Fibroblast of mammary gland (primary cell): Measurements from ENCODE around the gene ARHGAP6.

Experiments
- DNase-seq: peaks from one replicate; pipeline ENCODE4 v3.0.0-alpha.2; 2010; ENCODE audit warnings: low read depth
- H3K4me3 ChIP-seq: 2 replicates; pipeline ENCODE4 v1.5.1; 2011; ENCODE audit warnings: low read depth, mild to moderate bottlenecking, low read length, moderate library complexity; ENCODE audit not compliant: control insufficient read depth
- TF ChIP-seq, protein P1 (sequence below): conservative IDR thresholded peaks from 2 replicates; pipeline ENCODE4 v1.5.1; 2011; ENCODE audit warnings: low read depth, low read length, inconsistent platforms; ENCODE audit not compliant: control insufficient read depth, insufficient read depth

ARHGAP6 gene

DNA sequence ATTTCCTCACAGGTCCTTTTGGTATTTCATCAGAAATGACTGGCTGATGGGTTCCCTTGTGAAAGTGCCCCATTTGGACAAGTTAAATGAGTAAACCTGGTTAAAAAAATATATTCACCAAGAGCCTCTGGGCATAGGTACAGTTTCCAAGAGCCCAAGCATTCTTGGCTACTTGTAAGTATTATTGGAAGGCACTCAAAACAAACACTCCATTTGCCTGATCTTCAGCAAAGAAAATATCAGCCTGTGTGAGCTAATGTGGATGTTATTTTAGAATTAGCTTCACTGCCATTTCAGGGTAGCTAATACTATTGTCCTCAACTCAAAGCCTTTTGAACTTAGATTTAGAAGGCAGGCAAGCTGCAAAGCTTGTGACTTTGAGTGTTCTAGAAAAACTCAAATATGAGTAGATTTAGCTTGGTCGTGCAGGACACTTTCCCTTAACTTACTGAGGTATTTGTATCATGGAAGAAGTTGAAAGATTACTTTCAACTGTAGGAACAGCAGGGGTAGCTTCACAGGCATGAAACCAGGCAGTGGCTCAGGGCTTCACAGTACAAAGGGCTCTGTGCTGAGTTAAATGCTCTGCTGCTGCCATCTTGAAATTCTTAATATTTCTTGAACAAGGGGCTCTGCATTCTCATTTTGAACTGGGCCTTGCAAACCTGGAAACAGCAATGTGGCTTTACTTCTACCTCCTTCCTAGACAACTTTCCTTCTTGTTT lies 195.3 kb downstream of the ARHGAP6 start:
- H3K4me3 ChIP-seq, result no peak overlapping the region
- TF ChIP-seq, protein P1, sequence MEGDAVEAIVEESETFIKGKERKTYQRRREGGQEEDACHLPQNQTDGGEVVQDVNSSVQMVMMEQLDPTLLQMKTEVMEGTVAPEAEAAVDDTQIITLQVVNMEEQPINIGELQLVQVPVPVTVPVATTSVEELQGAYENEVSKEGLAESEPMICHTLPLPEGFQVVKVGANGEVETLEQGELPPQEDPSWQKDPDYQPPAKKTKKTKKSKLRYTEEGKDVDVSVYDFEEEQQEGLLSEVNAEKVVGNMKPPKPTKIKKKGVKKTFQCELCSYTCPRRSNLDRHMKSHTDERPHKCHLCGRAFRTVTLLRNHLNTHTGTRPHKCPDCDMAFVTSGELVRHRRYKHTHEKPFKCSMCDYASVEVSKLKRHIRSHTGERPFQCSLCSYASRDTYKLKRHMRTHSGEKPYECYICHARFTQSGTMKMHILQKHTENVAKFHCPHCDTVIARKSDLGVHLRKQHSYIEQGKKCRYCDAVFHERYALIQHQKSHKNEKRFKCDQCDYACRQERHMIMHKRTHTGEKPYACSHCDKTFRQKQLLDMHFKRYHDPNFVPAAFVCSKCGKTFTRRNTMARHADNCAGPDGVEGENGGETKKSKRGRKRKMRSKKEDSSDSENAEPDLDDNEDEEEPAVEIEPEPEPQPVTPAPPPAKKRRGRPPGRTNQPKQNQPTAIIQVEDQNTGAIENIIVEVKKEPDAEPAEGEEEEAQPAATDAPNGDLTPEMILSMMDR, result no peak
- peak; percentile 88 for DNase-seq

DNA sequence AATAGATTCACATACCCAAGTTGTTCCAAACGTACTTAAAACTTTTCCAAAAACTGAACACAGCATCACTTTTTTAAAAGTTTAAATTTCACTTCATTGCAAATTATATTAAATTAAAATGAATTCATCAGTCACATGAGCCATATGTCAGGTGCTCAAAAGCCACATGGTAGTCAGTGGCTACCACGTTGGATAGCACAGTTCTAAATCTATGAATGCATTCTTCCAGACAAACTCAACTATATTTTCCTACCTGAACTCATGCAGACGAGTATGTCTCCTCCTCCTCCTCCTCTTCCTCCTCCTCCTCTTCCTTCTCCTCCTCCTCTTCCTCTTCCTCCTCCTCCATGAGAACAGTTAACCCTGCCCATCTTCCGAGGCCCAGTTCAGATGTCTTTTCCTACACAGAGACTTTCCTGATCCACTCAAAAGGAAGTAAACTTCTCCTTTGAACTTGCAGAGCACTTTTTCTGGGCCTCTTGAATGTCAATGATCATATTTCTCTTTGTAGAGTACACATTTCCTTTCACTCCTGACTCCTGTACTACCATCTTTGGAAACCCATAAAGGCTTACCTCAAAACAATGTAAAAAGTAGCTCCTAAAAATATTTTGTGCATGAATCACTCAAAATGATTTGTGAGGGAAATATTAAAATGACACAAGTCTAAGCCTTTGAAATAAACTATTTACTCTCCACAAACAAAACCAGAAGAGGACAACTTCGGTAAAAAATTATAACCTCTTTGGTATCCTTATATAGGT lies 199.9 kb downstream of the ARHGAP6 start:
- H3K4me3 ChIP-seq, result no peak overlapping the region
- no peak for DNase-seq
- TF ChIP-seq, protein P1, result no peak

DNA sequence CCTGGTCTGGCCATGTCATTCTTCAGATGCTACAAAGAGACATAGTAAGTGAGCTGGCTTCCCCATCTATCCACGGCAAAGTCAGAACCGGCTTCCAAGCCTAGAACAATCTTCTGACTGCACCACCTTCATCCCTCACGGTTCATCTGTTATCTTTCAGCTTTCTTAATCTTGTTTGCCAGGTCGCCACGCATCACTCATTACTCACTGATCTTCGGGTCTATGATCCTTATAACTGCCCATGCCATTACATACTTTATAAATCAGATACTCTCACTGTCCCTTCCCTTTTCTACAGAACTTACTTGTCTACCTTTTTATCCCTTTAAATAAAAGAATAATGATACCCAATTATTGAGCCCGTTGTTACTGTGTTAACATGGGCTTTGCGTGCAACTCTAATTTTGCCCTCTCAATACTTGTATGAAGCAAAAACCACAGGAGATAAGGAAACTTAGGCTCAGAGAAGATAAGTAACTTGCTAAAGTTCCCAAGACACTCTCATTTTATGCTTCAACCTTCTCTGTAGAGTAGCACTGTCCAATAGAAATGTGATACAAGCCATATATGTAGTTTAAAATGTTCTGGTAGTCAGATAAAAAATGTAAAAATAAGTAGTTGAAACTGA lies 200.8 kb downstream of the ARHGAP6 start:
- TF ChIP-seq, protein P1, result no peak
- DNase-seq, result no peak
- no peak overlapping the region for H3K4me3 ChIP-seq

DNA sequence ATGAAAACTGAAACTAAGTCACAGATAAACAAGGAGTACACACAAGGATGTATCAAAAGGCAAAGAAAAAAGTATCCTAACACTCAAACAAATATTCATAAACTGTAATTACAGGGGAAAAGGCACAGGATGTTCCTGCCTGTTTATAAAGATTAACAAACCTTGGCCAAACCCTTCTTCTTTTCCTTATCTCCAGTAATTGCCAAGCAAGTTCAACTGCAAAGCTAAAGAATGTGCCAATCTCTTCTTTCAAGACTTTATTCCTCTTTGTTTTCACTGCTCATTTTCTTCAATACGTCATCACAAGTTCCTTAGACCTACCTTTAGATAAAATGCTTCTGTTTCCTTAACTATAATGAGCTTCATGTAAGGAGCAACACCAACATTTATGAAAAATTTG lies 201.3 kb downstream of the ARHGAP6 start:
- H3K4me3 ChIP-seq, result no peak overlapping the region
- TF ChIP-seq, protein P1, result no peak
- DNase-seq, result no peak

DNA sequence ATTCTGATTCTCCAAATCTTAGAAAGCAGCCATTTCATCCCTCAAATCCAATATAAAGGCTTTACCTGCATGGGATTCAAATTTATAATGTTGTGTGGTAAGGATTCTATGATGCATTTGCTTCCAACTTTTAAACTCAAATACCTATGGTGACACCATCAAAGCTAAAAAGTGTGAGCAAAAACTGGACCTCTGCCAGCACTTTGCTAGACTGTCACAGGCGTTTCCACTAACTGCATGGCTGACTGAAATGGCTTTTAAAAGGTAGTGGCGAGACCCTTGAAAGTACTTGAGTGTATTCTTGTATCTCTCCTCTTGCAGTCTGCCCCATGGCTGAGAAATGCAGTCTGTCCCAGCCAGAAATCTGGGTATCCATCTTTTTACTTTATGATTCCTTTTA lies 203.1 kb downstream of the ARHGAP6 start:
- TF ChIP-seq, protein P1, result no peak

DNA sequence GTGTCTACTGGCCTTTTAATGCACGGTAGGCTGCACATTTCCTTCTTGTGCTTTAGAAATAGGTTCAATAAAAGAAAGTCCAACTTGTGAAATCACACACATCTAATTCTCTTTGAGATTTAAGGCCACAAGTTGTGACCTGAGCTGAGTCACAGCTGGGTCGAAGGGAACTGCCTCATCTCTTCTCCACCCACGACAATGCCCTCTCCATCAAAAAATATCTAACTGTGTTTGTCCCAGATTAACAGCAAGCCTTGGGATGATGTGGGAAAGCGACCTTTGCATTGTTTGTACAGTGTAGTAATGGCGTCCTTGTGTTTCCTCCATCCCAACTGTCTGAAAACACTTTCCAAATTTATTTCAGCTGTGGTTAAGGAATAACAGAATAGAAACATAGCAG lies 203.6 kb downstream of the ARHGAP6 start:
- peak; percentile 74 for DNase-seq
- TF ChIP-seq, protein P1, result no peak
- H3K4me3 ChIP-seq, result no peak overlapping the region

More for the DNA sequence above, 203.1 kb downstream of the ARHGAP6 start:
- no peak overlapping the region for H3K4me3 ChIP-seq
- DNase-seq, result no peak
